HG03378 (cell line): ENCODE data around the gene BCAM.
"Not testable (repeated sequence)": the region's sequence is repeated elsewhere in the genome, so short reads cannot be mapped to it uniquely, and the experiment has no call there.

ENCODE experiments used
- ATAC-seq: cut with Tn5 transposase; IDR thresholded peaks from one replicate; pipeline ENCODE4 v1.9.1; 2021; ENCODE audit warnings: mild to moderate bottlenecking, moderate library complexity; ENCODE audit not compliant: unreplicated experiment

Gene BCAM

GRCh38 chr19:44847144-44848035, 38.5 kb downstream of the BCAM start:
- ATAC-seq = no peak

GRCh38 chr19:44848036-44848811, 39.3 kb downstream of the BCAM start:
- no peak for ATAC-seq

- no peak for ATAC-seq
These were observed 40.0 kb downstream of the BCAM start for GRCh38 chr19:44848812-44849447.

- no peak for ATAC-seq
These were observed 41.8 kb downstream of the BCAM start for GRCh38 chr19:44850641-44851109.

GRCh38 chr19:44851427-44851826, 42.5 kb downstream of the BCAM start:
- no peak for ATAC-seq

- ATAC-seq = no peak
These were observed 46.7 kb downstream of the BCAM start for GRCh38 chr19:44855606-44856005.

- no peak for ATAC-seq
These were observed 47.6 kb downstream of the BCAM start for GRCh38 chr19:44856421-44857083.

GRCh38 chr19:44857837-44858236, 48.9 kb downstream of the BCAM start:
- ATAC-seq = no peak

GRCh38 chr19:44861576-44861975, 52.7 kb downstream of the BCAM start:
- not testable (repeated sequence) for ATAC-seq

GRCh38 chr19:44863990-44864389, 55.1 kb downstream of the BCAM start:
- no peak for ATAC-seq

GRCh38 chr19:44865196-44865767, 56.4 kb downstream of the BCAM start:
- ATAC-seq = no peak

GRCh38 chr19:44866664-44867063, 57.8 kb downstream of the BCAM start:
- no peak for ATAC-seq

GRCh38 chr19:44867578-44867977, 58.7 kb downstream of the BCAM start:
- ATAC-seq = no peak

GRCh38 chr19:44869733-44870470, 61.0 kb downstream of the BCAM start:
- no peak for ATAC-seq
